GM19099 (cell line): ENCODE measurements around the gene C19orf44.

Source experiments
- POLR2A ChIP-seq: IDR thresholded peaks from 3 replicates; pipeline ENCODE4 v1.6.1; 2011; ENCODE audit warnings: low read depth; ENCODE audit not compliant: insufficient read length; ENCODE audit errors: extremely low read depth

Gene C19orf44

GRCh38 chr19:16462757-16463250, 33.4 kb upstream of the C19orf44 start:
- no peak for TF ChIP-seq POLR2A

GRCh38 chr19:16463341-16463990, 32.7 kb upstream of the C19orf44 start:
- TF ChIP-seq POLR2A, result no peak

DNA sequence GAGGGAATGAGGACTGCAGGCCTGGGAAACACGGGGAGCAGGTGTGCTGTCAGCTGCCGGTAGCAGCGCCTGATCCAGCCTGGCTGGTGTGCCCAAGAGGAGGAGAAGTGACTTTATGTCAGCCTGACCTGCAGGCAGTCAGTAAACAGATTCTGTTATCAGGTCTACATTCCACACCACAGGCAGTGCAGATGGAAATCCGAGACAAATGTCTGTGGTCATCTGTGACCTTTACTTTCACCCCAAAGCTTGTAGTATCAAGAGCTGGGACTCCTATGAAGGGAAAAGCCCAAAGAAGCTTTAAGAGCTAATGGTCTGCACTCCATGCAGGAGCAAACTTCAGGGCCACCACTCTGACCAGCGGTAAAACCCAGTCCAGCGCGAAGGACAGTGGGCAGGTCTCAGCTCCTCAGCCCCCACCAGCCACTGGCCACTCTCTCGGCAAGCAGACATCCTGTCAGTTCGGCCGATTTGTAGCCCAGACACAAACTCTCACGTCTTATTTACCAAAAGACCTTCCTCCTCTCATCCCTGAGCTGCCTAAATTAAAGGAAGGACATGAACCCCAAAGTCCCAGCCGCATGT, 32.1 kb upstream of the C19orf44 start:
- no peak for TF ChIP-seq POLR2A

- TF ChIP-seq POLR2A, result no peak
Measured at GRCh38 chr19:16465239-16465638, 31.0 kb upstream of the C19orf44 start.

DNA sequence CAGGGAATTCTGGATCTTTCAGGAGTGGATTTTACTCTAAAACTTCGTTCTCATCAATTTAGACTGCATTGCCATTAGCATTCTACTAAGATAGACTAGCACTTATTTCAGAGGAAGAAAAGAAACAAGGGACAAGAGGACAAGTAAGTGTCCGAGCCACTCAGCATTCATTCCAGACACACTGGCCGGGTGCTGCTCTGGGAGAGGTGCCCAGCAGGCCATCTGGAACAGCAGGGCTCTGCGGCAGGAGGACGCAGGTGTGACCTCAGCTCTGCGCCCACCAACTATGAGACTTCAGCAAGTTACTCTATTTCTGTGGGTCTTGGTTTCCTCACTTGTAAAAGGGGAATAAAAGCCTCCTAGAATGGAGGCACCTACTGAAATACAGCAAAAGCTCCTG, 28.6 kb upstream of the C19orf44 start:
- no peak for TF ChIP-seq POLR2A

DNA sequence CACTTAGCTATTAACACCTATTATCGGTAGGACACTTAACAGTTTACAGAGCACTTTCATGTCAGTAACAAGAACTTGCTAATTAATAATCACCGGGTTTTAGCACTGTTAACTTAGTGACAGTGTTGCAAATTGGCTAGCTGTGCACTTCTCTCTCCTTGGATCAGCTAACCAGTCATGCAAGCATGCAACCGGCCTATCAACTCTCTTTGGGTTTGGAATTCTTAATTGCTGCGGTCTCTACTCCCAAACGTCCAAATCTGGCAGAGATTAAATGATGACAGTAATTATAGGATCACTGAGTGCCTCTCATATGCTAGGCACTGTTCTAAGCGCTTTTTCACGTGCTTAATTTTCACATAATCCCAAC, 25.7 kb upstream of the C19orf44 start:
- no peak for TF ChIP-seq POLR2A

DNA sequence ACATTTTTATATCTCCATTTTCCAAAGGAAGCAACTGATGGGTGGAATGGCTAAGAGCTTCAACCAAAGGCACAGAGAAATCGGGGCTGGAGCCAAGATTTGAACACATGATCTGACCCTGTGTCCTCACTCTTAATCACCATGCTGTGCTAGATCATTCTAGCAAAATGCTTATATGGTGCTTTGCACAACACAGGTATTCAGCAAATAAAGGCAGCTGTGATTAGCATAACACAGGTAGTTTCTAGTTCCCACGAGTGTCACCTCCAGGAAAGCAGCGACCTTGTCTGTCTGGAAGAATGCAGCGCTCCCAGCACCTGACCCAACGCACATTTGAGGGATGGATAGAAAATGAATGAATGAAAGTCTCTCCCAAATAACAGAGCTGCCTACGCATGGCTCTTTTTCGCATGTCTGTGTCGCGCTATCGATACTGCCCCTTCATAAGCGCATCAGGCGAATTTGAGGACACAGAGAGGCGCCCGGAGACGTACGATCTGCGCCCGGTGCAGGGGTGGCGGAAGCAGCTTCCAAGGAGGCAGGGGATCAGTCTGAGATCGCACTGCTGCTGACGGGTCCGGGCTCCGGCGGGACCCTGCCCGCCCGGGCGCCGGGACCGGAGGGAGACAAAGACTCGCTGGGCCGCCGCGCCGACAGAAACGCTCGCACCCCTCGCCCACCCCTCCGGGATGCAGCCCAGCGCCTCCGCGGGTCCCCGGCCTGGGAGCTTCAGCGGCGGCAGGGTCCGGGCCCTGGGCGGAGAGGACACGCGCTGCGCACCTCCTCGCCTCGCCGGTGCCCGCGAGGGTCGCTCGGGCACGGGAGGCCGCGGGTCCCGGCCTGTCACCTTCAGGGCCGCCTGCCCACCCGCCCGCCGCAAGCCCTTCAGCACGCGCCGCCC, 25.0 kb upstream of the C19orf44 start:
- no peak for TF ChIP-seq POLR2A

- TF ChIP-seq POLR2A, result no peak
Measured at GRCh38 chr19:16472992-16473391, 23.2 kb upstream of the C19orf44 start.

GRCh38 chr19:16473875-16474392, 22.3 kb upstream of the C19orf44 start:
- TF ChIP-seq POLR2A, result no peak

DNA sequence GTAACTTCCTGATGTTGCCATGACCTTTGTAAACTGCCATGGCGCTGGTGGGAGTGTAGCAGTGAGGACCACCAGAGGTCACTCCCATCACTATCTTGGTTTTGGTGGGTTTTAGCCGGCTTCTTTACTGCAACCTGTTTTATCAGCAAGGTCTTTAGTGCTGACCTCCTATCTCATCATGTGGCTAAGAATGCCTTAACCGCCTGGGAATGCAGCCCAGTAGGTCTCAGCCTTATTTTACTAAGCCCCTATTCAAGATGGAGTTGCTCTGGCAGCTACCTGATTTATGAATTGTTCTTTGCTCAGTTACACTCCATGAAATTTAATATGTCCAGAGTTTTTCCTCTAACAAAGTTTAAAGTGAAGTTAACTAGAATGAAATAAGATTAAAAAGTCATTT, 19.8 kb upstream of the C19orf44 start:
- no peak for TF ChIP-seq POLR2A

DNA sequence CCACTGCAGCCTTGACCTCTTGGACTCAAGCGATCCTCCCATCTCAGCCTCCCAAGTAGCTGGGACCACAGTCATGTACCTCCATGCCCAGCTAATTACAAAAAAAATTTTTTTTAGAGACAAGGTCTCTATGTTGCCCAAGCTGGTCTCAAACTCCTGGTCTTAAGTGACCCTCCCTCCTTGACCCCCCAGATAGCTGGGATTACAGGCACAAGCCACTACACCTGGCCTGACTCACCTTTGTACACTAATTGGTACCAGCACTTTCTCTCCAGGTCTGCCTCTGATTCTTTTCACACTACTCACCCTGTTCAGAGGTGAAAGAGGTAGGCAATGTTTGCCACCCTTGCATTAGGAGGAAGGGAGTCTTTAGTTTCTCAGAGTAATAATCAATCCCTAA, 18.9 kb upstream of the C19orf44 start:
- TF ChIP-seq POLR2A, result no peak

GRCh38 chr19:16482745-16483144, 13.4 kb upstream of the C19orf44 start:
- TF ChIP-seq POLR2A, result no peak

DNA sequence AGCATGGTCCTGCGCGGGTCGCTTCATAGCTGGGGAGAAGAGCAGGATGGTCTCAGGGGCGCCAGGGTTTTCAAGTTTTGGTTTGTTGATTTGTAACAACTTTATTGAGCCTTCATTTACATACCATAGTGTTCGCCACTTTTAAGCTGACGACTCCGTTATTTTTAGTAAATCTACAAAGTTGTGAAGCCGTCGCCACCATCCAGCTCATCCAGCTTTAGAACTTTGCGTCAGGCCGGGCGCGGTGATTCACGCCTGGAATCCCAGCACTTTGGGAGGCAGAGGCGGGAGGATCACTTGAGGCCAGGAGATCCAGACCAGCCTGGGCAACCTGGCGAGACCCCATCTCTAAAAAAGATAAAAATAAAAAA, 404 bp downstream of the C19orf44 start:
- TF ChIP-seq POLR2A, result no peak

DNA sequence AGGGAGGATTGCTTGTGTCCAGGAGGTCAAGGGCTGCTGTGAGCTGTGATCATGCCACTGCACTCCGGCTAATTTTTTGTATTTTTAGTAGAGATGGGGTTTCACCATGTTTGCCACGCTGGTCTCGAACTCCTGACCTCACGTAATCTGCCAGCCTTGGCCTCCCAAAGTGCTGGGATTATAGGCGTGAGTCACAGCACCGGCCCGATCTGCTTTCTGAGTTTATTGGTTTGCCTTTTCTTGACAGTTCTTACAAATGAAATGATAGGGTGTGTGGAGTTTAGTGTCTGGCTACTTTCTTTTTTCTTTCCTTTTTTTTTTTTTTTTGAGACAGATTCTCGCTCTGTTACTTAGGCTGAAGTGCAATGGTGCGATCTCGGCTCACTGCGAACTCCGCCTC, 848 bp downstream of the C19orf44 start:
- no peak for TF ChIP-seq POLR2A

GRCh38 chr19:16497837-16498236, 1.6 kb downstream of the C19orf44 start:
- TF ChIP-seq POLR2A, result no peak

GRCh38 chr19:16504271-16504670, 8.1 kb downstream of the C19orf44 start:
- TF ChIP-seq POLR2A, result no peak

DNA sequence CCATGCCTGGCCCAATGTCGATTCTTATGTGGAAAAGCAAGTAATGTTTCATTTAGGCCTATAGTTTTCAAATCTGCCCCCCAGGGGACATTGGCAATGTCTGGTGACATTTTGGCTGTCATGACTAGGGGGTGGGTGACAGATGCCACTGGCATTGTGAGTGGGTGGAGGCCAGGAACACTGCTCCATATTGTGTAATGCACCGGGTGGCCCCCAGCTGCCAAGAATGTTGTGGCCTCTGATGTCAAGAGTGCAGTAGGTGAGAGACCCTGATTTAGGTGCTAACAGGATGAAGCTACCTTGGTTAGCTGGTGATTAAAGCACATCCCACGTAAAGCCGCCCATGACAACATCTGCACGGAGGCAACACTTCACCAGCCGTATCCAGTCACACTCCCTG, 10.8 kb downstream of the C19orf44 start:
- no peak for TF ChIP-seq POLR2A

DNA sequence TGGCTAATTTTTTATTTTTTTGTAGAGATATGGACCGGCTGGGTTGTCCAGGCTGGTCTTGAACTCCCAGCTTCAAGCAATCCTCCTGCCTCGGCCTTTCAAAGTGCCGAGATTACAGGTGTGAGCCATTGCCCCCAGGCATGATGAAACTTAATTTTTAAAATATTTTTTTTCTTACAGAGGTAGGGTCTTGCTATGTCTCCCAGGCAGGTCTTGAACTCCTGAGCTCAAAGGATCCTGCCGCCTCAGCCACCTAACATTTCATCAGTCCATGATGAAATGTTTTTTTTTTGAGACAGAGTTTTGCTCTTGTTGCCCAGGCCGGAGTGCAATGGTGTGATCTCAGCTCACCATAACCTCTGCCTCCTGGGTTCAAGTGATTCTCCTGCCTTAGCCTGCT, 12.4 kb downstream of the C19orf44 start:
- no peak for TF ChIP-seq POLR2A
